BJ (cell line): Measurements from ENCODE around the gene DNAJC5G. TPM values are rescaled to one million over a fixed set of nuclear protein-coding genes. Genes with fewer than 3 reads are reported as not detected.

ENCODE experiments used
- CTCF ChIA-PET: fragments of 350-600 bp; formaldehyde crosslinking; extraction: SDS; loops from one replicate; lab custom pipeline; 2021; ENCODE audit warnings: antibody characterized with exemption, inconsistent platforms; lab: Yijun Ruan, JAX
- POLR2A ChIA-PET: fragments of 300-600 bp; sonication (Branson Sonifier 250); formaldehyde crosslinking; extraction: SDS; loops from one replicate; lab custom pipeline; 2021; ENCODE audit warnings: antibody characterized with exemption; lab: Charles Lee
- DNase-seq: peaks from one replicate; pipeline ENCODE4 v3.0.0-alpha.2; 2011; ENCODE audit warnings: low read depth
- H3K27me3 ChIP-seq: 2 replicates; pipeline ENCODE4 v1.6.0; 2011; ENCODE audit warnings: low read length; ENCODE audit not compliant: control insufficient read depth, insufficient read depth
- H3K36me3 ChIP-seq: 2 replicates; pipeline ENCODE4 v1.5.1; 2011; ENCODE audit warnings: low read length; ENCODE audit not compliant: control insufficient read depth, insufficient read depth
- H3K4me3 ChIP-seq: 2 replicates; pipeline ENCODE4 v1.5.1; 2011; ENCODE audit warnings: low read depth, mild to moderate bottlenecking, control low read depth, low read length
- polyA plus RNA-seq: library from polyadenylated mRNA; depleted of rRNA; stranded (reverse); fragments of >200 nt; gene quantifications from 2 replicates; pipeline ENCODE4 v1.2.3, GENCODE V29; 2011
- TF ChIP-seq, protein P1 (sequence below): IDR thresholded peaks from 2 replicates; pipeline ENCODE4 v1.5.1; 2011; ENCODE audit warnings: low read depth, mild to moderate bottlenecking, control low read depth, inconsistent platforms, low read length, moderate library complexity; ENCODE audit not compliant: insufficient read depth

DNAJC5G gene
- polyA plus RNA-seq, 1 experiment: not detected

DNA sequence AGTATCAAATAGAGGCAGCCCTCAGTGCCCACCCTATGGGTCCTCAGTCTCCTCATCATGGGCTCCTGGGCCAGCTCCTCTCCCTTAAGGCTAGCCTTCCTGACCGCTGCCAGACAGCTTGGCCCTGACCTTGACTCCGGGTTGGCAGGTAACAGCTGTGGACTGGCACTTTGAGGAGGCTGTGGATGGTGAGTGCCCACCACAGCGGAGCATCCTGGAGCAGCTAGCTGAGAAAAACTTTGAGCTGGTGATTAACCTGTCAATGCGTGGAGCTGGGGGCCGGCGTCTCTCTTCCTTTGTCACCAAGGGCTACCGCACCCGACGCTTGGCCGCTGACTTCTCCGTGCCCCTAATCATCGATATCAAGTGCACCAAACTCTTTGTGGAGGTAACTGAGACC, 39.1 kb upstream of the DNAJC5G start:
- TF ChIP-seq, protein P1, sequence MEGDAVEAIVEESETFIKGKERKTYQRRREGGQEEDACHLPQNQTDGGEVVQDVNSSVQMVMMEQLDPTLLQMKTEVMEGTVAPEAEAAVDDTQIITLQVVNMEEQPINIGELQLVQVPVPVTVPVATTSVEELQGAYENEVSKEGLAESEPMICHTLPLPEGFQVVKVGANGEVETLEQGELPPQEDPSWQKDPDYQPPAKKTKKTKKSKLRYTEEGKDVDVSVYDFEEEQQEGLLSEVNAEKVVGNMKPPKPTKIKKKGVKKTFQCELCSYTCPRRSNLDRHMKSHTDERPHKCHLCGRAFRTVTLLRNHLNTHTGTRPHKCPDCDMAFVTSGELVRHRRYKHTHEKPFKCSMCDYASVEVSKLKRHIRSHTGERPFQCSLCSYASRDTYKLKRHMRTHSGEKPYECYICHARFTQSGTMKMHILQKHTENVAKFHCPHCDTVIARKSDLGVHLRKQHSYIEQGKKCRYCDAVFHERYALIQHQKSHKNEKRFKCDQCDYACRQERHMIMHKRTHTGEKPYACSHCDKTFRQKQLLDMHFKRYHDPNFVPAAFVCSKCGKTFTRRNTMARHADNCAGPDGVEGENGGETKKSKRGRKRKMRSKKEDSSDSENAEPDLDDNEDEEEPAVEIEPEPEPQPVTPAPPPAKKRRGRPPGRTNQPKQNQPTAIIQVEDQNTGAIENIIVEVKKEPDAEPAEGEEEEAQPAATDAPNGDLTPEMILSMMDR: no peak
- no peak overlapping the region for H3K4me3 ChIP-seq
- POLR2A ChIA-PET: no interaction called here
- no peak for DNase-seq
- no peaks in the 10 kb centered on the region for H3K27me3 ChIP-seq
- H3K36me3 ChIP-seq: peaks cover 60% of the 10 kb centered on the region
- CTCF ChIA-PET: interaction anchor here (0.9 to 2.2 kb wide), 2 partner anchors 7 to 44 kb away, joined by 3 to 5 read pairs; no protein-coding TSS in a partner anchor

DNA sequence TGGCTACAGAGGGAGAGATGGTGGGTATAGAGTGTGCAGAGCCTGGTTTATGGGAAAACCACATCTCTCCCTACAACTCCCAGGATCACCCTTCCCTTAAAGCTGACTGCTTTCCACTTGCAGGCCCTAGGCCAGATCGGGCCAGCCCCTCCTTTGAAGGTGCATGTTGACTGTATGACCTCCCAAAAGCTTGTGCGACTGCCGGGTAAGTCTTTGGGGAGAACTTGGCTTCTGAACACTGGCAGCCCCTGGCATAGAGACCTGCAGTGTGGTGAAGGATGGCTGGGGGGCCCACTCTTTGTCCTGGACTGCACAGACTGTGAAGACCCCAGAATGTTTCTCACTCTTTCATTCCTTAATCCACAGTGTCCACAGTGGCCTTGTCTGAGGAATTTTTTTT, 38.6 kb upstream of the DNAJC5G start:
- Histone ChIP-seq H3K4me3 (no peak overlapping the region), H3K36me3 (peaks cover 62% of the 10 kb centered on the region), H3K27me3 (no peaks in the 10 kb centered on the region)
- TF ChIP-seq, protein P1: no peak
- CTCF ChIA-PET: interaction anchor here (0.9 kb wide), 1 partner anchor 43 kb away, joined by 3 read pairs; no protein-coding TSS in a partner anchor
- POLR2A ChIA-PET: no interaction called here
- DNase-seq: no peak

DNA sequence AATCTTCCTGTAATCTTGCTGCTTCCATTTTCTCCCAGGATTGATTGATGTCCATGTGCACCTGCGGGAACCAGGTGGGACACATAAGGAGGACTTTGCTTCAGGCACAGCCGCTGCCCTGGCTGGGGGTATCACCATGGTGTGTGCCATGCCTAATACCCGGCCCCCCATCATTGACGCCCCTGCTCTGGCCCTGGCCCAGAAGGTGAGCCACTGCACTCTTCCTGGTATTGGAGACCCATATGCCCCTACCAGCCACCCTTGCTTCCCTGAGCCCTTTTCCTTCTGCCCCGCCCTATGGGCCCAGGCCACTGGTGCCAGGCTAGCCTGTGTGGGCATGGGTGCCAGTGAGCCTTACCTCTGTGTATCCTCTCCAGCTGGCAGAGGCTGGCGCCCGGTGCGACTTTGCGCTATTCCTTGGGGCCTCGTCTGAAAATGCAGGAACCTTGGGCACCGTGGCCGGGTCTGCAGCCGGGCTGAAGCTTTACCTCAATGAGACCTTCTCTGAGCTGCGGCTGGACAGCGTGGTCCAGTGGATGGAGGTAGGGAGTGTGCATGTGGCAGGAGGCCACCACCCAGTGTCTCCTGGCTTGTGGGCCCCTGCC, 37.8 kb upstream of the DNAJC5G start:
- TF ChIP-seq, protein P1: no peak
- POLR2A ChIA-PET: no interaction called here
- no peaks in the 10 kb centered on the region for H3K27me3 ChIP-seq
- CTCF ChIA-PET: no interaction called here
- H3K36me3 ChIP-seq: peaks cover 61% of the 10 kb centered on the region
- no peak overlapping the region for H3K4me3 ChIP-seq
- DNase-seq: no peak

DNA sequence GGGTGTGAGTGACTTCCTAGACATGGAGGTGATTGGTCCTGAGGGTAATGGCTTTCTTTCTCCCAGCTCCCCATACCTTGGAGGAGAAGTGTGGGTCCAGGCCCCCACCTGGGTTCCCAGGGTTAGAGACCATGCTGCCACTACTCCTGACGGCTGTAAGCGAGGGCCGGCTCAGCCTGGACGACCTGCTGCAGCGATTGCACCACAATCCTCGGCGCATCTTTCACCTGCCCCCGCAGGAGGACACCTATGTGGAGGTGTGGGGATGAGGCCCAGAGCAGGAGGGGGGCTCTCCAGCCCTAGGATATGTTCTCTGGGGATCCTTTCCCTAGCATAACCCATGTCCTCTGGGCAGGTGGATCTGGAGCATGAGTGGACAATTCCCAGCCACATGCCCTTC, 36.3 kb upstream of the DNAJC5G start:
- TF ChIP-seq, protein P1: no peak
- ChIA-PET POLR2A (interaction anchor here (0.7 kb wide), 1 partner anchor 67 kb away, joined by 3 read pairs; no protein-coding TSS in a partner anchor), CTCF (no interaction called here)
- H3K27me3 ChIP-seq: no peaks in the 10 kb centered on the region
- H3K36me3 ChIP-seq: peaks cover 52% of the 10 kb centered on the region
- H3K4me3 ChIP-seq: no peak overlapping the region
- DNase-seq: no peak

DNA sequence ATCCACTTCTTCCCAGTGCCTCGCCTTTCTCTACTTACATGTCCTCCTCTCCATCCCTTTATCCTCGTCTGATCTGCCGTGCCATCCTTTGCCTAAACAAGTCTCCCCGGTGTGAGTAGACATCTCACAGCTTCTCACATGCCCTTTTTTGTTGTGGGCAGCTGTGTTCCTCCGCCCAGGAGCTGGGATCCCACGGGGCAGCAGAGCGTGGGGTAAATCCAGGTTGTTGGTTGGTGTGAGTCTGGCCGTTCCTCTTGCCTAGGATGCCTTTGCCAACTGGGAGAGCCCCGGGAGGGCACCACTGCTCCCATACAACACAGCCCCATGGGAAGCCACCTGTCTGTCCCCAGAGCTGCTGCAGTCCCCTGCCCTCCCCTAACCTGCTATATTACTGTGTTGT, 34.8 kb upstream of the DNAJC5G start:
- CTCF ChIA-PET: interaction anchor here (0.9 to 1.3 kb wide), 2 partner anchors 9 kb away, joined by 3 to 4 read pairs; no protein-coding TSS in a partner anchor
- TF ChIP-seq, protein P1: no peak
- no peaks in the 10 kb centered on the region for H3K27me3 ChIP-seq
- H3K4me3 ChIP-seq: no peak overlapping the region
- DNase-seq: no peak
- peaks cover 45% of the 10 kb centered on the region for H3K36me3 ChIP-seq
- POLR2A ChIA-PET: no interaction called here
